Measurements from ENCODE around the gene SCAP. TPM values are rescaled to one million over a fixed set of nuclear protein-coding genes. Genes with fewer than 3 reads are reported as not detected.

The SCAP gene
- total and polyA plus RNA-seq, 2 of the 4 experiments (the other 2 are of a cell fraction) = 25.3 to 34.6 TPM

DNA sequence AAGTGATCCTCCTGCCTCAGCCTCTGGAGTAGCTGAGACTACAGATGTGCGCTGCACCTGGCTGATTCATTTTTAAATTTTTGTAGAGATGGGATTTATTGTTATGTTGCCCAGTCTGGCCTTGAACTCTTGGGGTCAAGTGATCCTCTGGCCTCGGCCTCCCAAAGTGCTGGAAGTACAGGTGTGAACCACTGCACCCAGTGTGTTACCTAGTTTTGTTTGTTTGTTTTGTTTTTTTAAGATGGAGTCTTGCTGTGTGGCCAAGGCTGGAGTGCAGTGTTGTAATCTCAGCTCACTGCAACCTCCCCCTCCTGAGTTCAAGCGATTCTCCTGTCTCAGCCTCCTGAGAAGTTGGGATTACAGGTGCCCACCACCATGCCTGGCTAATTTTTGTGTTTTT lies 82.8 kb downstream of the SCAP start:
- H2BK120ac ChIP-seq (ENCODE audit: low read depth, low read length) = no peak overlapping the region
- BruUV-seq (replicated peaks) = no TSS peak
- intact Hi-C loops (cut with micrococcal nuclease) = no loop called here
- no peak overlapping the region for H4K8ac ChIP-seq (ENCODE audit: low read depth in 2 of 2, low read length in 2 of 2)
- dilution Hi-C loops (cut with HindIII; ENCODE audit: low sequenced_read_pairs, unreplicated experiment) = no loop called here
- no peak overlapping the region for H3K14ac ChIP-seq (replicated peaks; ENCODE audit: low read depth, low read length)
- H3K18ac ChIP-seq (ENCODE audit: low read depth, low read length) = no peak overlapping the region
- no peak overlapping the region for H2BK5ac ChIP-seq (ENCODE audit: low read depth, low read length, poor library complexity, severe bottlenecking)
- WGBS, 2 experiments (ENCODE audit: extremely low coverage in 2 of 2, insufficient read length in 1 of 2) = no CpG with 5 or more reads among the region's 3 CpGs
- no peak overlapping the region for H4K5ac ChIP-seq (ENCODE audit: low read depth, low read length)
- H3K4me2 ChIP-seq (ENCODE audit: low read depth, low read length) = no peak overlapping the region
- ATAC-seq (ENCODE audit: low read depth) = no peak
- DNase-seq = no peak
- no peak overlapping the region for H3K56ac ChIP-seq (ENCODE audit: extremely low read depth, insufficient read depth, low read length)
- peaks cover 71% of the 10 kb centered on the region for H4K20me1 ChIP-seq (ENCODE audit: insufficient read depth, low read length)
- no peaks in the 10 kb centered on the region for H3K27me3 ChIP-seq (ENCODE audit: control insufficient read depth, insufficient read depth, low read length)
- no peak overlapping the region for H3K23ac ChIP-seq (ENCODE audit: low read depth, low read length)
- no peak overlapping the region for H3K27ac ChIP-seq (ENCODE audit: insufficient read depth, low read length)
- no peak overlapping the region for H2AK9ac ChIP-seq (replicated peaks; ENCODE audit: low read depth, low read length, poor library complexity)
- ChIA-PET CTCF (no interaction called here), POLR2A (ENCODE audit: unreplicated experiment) (no interaction called here)
- no peak overlapping the region for H3K4me3 ChIP-seq (ENCODE audit: insufficient read depth, low read depth, low read length)
- H3K79me1 ChIP-seq (ENCODE audit: low read depth in 1 of 2, low read length in 2 of 2) = peaks cover 51 to 93% of the 10 kb centered on the region in 2 experiments
- no peak overlapping the region for H2BK20ac ChIP-seq (ENCODE audit: low read depth, low read length)
- no peak overlapping the region for H2AK5ac ChIP-seq (ENCODE audit: low read depth, low read length)
- H4K91ac ChIP-seq (ENCODE audit: insufficient read depth, low read depth, low read length) = no peak overlapping the region
- no peak overlapping the region for H2AFZ ChIP-seq (replicated peaks; ENCODE audit: low read length, poor library complexity)
- H3K4me1 ChIP-seq (ENCODE audit: control insufficient read depth, insufficient read depth, low read length) = peaks cover 22% of the 10 kb centered on the region
- TF ChIP-seq MAZ (IDR thresholded peaks at IDR 0.05; ENCODE audit: borderline replicate concordance, low read depth, low read length) (no peak), SMC3 (IDR thresholded peaks at IDR 0.05; ENCODE audit: low read depth, low read length) (no peak), RCOR1 (IDR thresholded peaks at IDR 0.05; ENCODE audit: insufficient replicate concordance, low read length) (no peak), BHLHE40 (IDR thresholded peaks at IDR 0.05; ENCODE audit: low read depth, low read length) (no peak), RAD21 (IDR thresholded peaks at IDR 0.05; ENCODE audit: low read length) (no peak), CEBPB (IDR thresholded peaks at IDR 0.05; ENCODE audit: low read depth, low read length) (no peak), NFE2L2 (IDR thresholded peaks at IDR 0.05; ENCODE audit: low read depth, low read length) (no peak), CHD1 (IDR thresholded peaks at IDR 0.05; ENCODE audit: low read depth, low read length) (no peak), RFX5 (IDR thresholded peaks at IDR 0.05; ENCODE audit: low read depth, low read length) (no peak), MXI1 (IDR thresholded peaks at IDR 0.05; ENCODE audit: borderline replicate concordance, low read depth, low read length) (no peak)
- TF ChIP-seq, protein P1, sequence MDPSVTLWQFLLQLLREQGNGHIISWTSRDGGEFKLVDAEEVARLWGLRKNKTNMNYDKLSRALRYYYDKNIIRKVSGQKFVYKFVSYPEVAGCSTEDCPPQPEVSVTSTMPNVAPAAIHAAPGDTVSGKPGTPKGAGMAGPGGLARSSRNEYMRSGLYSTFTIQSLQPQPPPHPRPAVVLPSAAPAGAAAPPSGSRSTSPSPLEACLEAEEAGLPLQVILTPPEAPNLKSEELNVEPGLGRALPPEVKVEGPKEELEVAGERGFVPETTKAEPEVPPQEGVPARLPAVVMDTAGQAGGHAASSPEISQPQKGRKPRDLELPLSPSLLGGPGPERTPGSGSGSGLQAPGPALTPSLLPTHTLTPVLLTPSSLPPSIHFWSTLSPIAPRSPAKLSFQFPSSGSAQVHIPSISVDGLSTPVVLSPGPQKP (IDR thresholded peaks at IDR 0.05; ENCODE audit: borderline replicate concordance, low read depth, low read length) = no peak
- TF ChIP-seq, protein P2, sequence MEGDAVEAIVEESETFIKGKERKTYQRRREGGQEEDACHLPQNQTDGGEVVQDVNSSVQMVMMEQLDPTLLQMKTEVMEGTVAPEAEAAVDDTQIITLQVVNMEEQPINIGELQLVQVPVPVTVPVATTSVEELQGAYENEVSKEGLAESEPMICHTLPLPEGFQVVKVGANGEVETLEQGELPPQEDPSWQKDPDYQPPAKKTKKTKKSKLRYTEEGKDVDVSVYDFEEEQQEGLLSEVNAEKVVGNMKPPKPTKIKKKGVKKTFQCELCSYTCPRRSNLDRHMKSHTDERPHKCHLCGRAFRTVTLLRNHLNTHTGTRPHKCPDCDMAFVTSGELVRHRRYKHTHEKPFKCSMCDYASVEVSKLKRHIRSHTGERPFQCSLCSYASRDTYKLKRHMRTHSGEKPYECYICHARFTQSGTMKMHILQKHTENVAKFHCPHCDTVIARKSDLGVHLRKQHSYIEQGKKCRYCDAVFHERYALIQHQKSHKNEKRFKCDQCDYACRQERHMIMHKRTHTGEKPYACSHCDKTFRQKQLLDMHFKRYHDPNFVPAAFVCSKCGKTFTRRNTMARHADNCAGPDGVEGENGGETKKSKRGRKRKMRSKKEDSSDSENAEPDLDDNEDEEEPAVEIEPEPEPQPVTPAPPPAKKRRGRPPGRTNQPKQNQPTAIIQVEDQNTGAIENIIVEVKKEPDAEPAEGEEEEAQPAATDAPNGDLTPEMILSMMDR (conservative IDR thresholded peaks at IDR 0.05; ENCODE audit: low read depth, low read length) = no peak
- TF ChIP-seq, protein P3, sequence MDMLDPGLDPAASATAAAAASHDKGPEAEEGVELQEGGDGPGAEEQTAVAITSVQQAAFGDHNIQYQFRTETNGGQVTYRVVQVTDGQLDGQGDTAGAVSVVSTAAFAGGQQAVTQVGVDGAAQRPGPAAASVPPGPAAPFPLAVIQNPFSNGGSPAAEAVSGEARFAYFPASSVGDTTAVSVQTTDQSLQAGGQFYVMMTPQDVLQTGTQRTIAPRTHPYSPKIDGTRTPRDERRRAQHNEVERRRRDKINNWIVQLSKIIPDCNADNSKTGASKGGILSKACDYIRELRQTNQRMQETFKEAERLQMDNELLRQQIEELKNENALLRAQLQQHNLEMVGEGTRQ (IDR thresholded peaks at IDR 0.05; ENCODE audit: low read depth, low read length) = no peak
- H3K9ac ChIP-seq (ENCODE audit: low read depth, low read length) = no peak overlapping the region
- no peak overlapping the region for H2BK15ac ChIP-seq (ENCODE audit: low read depth, low read length)
- in situ Hi-C loops (cut with MboI; ENCODE audit: low sequenced_read_pairs) = no loop called here
- H3K9me1 ChIP-seq (ENCODE audit: insufficient read depth, low read length) = peaks cover 44% of the 10 kb centered on the region
- no peak overlapping the region for H3K4ac ChIP-seq (ENCODE audit: low read depth, low read length)
- no peaks in the 10 kb centered on the region for H3K9me3 ChIP-seq (ENCODE audit: control insufficient read depth, insufficient read depth, low read length)
- peaks cover 8% of the 10 kb centered on the region for H3K36me3 ChIP-seq (ENCODE audit: control insufficient read depth, insufficient read depth, low read length)

Measured in IMR-90 (cell line).